HUDEP-2 (cell line): ENCODE results near the gene SOX11.

Source experiments
- DNase-seq, 76 experiments: peaks; one replicate each; lab custom pipeline; 2025; ENCODE audit not compliant: unreplicated experiment in 76 of 76; lab: John Stamatoyannopoulos, UW

SOX11 gene

DNA sequence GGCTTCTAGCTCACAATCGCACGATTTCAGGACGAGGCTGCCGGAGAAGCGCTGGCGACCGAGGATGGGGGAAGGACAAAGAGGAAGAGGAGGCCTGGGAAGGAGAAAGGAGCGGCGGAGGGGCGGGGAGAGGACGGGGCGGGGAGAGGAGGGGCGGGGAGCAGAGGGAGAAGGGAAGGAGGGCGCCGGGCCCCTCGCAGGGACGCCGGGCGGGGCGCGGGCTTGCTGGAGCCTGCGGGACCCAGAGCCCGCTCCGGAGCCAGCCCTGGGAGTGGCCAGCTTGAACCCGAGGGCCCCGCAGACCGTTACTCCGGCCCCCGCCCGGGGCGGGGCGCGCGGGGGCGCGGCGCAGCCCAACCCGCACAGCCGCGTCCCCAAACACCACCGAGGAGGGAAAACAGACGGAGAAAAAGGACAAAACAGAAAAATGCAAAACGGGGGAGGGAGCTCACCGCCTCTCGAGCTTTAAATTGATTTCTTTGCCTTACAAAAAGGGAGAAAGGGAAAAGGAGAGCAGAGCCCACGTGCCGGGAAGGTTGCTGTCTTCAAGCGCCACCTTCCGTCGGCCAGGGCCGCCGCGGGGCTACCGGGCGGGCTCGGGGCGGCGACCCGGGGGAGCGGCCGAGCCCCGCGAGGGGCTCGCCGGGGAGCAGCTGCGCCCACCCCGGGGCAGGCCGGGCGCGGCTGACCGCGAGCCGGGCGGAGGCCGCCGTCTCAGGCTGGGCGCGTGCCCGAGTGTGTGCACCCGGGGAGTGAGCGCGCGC is 781 bp upstream of the SOX11 start:
- no peak for DNase-seq

- no peak for DNase-seq
Observed at GRCh38 chr2:5692561-5693286, 540 bp downstream of the SOX11 start.

GRCh38 chr2:5693287-5694201 is 1.4 kb downstream of the SOX11 start:
- DNase-seq: no peak

DNA sequence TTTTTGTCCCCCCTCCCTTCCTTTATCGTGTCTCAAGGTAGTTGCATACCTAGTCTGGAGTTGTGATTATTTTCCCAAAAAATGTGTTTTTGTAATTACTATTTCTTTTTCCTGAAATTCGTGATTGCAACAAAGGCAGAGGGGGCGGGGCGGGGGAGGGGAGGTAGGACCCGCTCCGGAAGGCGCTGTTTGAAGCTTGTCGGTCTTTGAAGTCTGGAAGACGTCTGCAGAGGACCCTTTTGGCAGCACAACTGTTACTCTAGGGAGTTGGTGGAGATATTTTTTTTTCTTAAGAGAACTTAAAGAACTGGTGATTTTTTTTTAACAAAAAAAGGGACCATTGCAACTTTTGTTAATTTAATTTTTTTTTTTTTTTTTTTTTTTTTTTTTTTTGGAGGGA is 2.1 kb downstream of the SOX11 start:
- no peak for DNase-seq

DNA sequence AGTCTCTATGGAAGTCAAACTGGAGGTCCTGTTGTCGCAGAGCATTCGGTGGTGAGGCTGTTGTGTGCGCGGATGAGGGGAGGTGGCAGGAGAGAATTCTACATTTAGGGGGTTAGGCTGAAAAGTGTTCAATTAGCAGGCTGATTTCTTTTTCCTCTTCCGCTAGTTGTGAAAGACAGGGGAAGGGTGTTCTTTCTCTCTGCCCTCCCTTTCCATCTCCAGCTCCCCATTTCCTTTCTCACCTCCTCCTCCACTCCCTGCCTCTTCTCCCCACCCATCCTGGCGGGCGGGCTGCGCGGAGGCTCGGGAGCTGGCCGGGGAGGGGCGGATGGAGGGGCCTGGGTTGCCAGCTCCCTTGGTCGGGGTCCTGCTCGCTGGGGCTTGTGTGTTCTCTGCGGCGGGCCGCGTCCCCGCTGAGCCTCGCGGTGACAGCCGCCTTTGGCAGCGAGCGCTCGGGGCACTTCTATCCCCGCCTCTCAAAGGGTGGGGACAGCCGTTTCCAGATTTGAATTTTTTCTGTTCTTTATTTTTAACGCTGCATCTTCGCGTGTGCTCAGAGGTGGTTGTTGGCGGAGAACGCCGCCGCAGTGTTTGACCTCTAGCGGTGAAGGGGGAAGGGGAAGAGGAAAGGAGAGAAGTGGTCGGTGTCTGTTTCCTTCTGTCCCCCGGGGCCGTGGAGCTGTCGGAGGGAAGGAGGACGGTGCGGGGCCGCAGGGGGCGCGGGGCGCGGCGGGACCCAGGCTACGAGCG is 3.6 kb downstream of the SOX11 start:
- DNase-seq: no peak

DNA sequence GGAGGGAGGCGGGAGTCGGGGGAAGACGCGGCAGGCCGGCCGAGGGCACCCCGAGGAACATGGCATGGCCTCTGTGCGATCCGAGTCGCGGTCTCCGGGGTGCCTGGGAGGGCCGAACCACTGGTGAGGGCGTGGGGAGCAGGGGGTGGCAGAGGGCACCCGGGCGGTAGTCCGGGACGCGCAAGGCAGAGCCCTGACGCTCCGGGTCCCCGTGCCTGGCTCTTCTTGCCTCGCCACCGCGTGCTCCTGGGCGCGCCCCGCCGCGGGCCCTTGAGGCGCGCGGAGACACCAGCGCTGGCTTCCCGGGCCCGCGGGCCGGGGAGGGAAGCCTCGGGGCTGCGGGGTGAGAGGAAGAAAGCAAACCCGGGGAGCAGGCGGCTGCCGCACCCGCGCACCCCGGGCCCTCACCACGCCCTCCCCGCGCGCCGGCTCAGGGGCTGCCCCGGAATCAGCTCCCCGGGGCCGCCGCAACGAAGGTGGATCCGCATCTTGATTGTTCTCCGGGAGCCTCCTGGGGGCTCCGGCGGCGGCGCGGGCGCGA is 4.3 kb downstream of the SOX11 start:
- DNase-seq: no peak

DNA sequence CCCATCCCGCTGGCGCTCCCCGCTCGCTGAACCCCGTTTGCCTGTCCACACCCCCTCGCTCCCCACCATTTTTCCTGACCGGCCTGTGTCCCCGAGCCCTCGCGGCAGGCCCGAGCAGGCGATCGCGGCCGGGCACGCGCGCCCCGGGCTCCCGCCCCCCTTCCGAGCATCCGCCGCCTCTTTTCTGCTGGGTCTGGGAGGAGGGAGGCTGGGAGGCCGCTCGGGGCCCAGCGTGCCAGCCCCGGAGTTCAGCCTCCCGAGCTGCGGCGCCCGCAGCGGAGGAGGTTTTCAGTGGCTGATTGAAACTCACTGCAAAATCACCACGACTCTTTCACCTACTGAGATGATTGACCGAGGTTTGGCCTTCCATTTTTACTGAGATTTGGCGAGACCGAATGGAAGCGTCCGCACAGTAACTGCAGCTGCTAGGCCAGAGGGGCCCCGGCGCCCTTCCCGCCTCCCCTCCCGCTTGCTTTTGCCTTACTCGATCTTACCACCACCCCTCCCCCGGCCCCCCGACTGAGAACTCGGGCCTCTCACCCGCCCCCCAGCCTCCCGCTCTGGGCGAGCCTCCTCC is 4.8 kb downstream of the SOX11 start:
- no peak for DNase-seq

GRCh38 chr2:5697562-5697961 is 5.4 kb downstream of the SOX11 start:
- no peak for DNase-seq

DNA sequence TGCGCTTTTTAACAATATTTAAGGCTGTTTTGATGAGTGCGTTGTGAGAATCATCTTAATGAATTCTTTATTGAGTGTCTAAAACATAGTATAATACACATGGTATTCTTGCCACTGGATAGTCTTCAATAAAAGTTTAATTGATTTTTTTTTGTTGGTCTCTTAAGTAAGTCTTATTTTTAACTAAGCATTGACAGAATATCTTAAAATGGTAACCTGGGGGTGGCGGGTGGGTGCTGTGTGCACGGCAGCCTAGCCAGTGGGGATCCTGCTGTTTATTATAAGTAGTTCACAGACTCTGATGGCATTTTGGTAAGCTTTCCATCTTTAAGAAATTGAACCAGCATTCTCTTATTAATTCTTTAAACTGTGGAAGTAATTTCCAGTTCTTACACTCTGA is 6.0 kb downstream of the SOX11 start:
- no peak for DNase-seq

GRCh38 chr2:5699963-5700362 is 7.8 kb downstream of the SOX11 start:
- no peak for DNase-seq

- DNase-seq: no peak
Observed at GRCh38 chr2:5700551-5700950, 8.4 kb downstream of the SOX11 start.

DNA sequence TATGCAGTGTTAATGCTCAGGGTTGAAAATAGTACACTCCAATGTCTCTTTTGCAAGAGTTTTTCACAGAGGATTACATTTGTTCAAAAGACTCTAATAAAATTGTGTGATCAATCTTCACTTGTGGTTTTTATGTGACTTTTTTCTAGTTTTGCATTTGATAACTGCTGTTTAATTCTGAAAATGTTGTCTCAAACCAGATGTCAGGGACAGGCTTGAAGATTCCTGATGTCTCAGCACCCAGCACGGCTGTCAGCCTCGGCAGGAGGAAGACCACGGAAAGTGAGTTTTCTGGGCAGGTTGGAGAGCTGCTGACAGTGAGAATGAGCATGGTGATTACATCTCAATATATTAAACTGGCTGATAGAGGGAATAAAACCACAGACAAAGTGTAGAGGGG is 9.1 kb downstream of the SOX11 start:
- DNase-seq: no peak

GRCh38 chr2:5703166-5703565 is 11.0 kb downstream of the SOX11 start:
- DNase-seq: no peak

DNA sequence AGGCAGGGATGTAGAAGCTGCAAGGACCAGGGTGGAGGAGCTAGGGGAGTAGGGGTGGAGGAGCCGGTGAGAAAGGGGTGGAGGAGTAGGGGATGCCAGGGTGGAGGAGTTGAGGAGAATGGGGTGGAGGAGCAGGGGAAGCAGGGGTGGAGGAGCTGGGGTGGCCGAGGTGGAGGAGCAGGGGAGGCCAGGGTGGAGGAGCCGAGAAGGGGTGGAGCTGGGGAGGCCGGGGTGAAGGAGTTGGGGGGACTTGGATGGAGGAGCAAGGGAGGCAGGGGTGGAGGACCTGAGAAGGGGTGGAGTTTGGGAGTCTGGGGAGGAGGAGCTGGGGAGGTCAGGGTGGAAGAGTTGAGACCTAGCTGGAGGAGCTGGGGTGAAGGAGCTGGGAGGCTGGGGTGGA is 13.3 kb downstream of the SOX11 start:
- no peak for DNase-seq

DNA sequence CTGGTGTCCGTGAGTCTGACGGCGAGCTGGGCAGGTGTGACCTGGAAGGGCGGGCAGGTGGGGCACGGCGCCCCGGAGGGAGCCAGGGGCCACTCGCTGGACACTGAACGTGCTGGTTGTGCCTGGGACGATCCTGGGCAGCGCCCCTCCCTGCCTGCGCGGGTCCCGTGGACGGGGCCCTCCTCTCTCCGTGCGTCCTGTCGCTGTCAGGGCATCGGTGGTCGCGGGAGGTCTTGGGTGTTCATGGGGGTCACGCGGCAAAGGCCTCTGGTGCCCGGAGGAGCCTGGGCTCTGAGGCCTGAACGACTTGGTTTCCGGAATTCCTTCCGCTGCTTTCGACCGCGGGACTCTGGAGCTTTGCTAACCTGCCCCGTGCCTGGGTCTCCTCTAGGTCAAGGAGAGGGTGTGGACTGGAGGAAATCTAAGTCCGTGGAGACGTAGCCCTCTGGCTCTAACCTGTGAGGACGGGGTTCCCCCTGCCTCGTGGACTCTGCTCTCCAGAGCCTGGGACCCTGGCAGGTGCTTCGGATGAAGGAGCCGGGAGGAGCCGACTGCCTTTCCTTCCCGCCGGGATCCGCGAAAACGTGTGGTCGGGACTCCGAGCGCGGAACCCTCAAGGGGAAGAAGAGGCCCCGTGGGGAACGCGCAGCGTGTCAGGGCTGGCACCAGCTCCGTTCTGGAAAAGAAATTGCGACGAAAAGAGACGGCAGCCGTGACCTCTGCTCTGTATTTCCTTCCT is 14.7 kb downstream of the SOX11 start:
- DNase-seq: no peak

- no peak for DNase-seq
Observed at GRCh38 chr2:5710615-5711014, 18.4 kb downstream of the SOX11 start.

DNA sequence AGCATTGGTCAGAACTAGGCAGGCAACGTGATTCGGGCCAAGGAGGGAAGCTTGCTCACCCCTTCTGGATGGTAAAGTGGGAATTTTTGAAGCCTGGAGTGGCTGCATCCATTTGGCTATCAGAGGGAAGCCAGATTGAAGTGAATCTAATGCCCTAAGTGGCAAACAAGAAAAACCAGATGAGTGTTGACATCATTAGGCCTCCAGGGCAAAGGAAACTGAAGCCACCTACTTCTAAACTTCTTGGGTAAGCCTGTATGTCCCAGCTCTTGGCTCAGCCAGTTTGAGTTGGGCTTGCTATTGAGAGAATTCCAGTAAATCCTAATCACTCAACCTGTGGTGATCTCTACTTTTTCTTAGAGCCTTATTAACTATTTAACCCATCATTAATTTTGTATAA is 20.9 kb downstream of the SOX11 start:
- no peak for DNase-seq

- DNase-seq: no peak
Observed at GRCh38 chr2:5719629-5720334, 27.6 kb downstream of the SOX11 start.

GRCh38 chr2:5720426-5720825 is 28.2 kb downstream of the SOX11 start:
- no peak for DNase-seq
